ENCODE data around the gene RNF181.

- no peak for TF ChIP-seq CTCF (IDR thresholded peaks at IDR 0.05; ENCODE audit: extremely low read depth in 1 of 2, insufficient read depth in 1 of 2, low read depth in 1 of 2, low read length in 2 of 2)
- no peak for TF ChIP-seq POLR2A (IDR thresholded peaks at IDR 0.05; ENCODE audit: low read depth, low read length)
- no peak for TF ChIP-seq MAX (IDR thresholded peaks at IDR 0.05; ENCODE audit: insufficient read depth, insufficient read length)
- TF ChIP-seq EZH2 (IDR thresholded peaks at IDR 0.05; ENCODE audit: borderline replicate concordance, low read depth, low read length, severe bottlenecking), result no peak
Observed at GRCh38 chr2:85590950-85591349, 4.6 kb upstream of the RNF181 start.

Data from endothelial cell of umbilical vein (primary cell).